NB4 (cell line): ENCODE measurements around the gene LRRC26.

Source experiments
- DNase-seq: peaks from one replicate; pipeline ENCODE4 v3.0.0; 2010; ENCODE audit warnings: low read depth
- H3K4me3 ChIP-seq: one replicate; pipeline ENCODE4 v1.5.1; 2011; ENCODE audit warnings: mild to moderate bottlenecking, low read depth, low read length, moderate library complexity
- MYC ChIP-seq: IDR thresholded peaks from 2 replicates; pipeline ENCODE4 v1.6.1; 2011; ENCODE audit warnings: low read depth, low read length
- POLR2A ChIP-seq: IDR thresholded peaks from 2 replicates; pipeline ENCODE4 v1.6.1; 2011; ENCODE audit warnings: mild to moderate bottlenecking; ENCODE audit not compliant: insufficient read length; ENCODE audit errors: extremely low read depth
- TF ChIP-seq, protein P1 (sequence below): IDR thresholded peaks from 2 replicates; pipeline ENCODE4 v1.6.1; 2011; ENCODE audit warnings: low read depth, low read length
- TF ChIP-seq, protein P2 (sequence below): IDR thresholded peaks from one replicate; pipeline ENCODE4 v1.5.1; 2012; ENCODE audit warnings: low read depth, low read length

The LRRC26 gene

DNA sequence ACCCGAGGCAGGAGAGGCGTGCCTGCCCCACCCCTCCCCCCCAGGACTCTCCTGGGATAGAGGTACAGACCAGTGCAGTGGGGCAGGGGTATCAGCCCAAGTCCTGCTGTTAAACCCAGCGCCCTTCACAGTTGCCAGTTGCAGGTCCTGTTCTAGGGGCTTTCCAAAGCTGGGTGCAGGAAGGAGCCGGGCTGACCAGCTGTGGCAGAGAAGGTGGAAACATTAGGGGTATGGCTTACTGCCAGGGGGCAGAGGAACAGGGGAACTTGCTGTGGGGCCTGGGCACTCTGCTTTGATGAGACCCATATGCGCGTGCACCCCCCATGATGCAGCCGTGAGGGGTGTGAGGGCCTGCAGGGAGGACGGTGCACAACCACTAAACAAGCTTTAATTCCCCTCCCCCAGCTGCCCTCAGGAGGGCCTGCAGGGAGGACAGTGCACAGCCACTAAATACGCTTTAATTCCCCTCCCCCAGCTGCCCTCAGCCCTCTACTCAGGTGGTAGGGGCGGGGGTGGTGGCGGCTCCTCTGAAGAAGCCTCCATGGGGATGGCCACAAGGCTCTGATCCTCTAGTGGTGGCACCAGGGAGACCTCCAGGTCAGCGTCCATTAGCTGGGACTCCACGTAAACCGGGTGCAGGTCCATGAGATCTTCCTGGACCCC is 766 bp upstream of the LRRC26 start:
- TF ChIP-seq, protein P1, sequence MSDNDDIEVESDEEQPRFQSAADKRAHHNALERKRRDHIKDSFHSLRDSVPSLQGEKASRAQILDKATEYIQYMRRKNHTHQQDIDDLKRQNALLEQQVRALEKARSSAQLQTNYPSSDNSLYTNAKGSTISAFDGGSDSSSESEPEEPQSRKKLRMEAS, result no peak
- TF ChIP-seq, protein P2, sequence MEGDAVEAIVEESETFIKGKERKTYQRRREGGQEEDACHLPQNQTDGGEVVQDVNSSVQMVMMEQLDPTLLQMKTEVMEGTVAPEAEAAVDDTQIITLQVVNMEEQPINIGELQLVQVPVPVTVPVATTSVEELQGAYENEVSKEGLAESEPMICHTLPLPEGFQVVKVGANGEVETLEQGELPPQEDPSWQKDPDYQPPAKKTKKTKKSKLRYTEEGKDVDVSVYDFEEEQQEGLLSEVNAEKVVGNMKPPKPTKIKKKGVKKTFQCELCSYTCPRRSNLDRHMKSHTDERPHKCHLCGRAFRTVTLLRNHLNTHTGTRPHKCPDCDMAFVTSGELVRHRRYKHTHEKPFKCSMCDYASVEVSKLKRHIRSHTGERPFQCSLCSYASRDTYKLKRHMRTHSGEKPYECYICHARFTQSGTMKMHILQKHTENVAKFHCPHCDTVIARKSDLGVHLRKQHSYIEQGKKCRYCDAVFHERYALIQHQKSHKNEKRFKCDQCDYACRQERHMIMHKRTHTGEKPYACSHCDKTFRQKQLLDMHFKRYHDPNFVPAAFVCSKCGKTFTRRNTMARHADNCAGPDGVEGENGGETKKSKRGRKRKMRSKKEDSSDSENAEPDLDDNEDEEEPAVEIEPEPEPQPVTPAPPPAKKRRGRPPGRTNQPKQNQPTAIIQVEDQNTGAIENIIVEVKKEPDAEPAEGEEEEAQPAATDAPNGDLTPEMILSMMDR, result no peak
- TF ChIP-seq POLR2A (no peak), MYC (no peak)
- no peak overlapping the region for H3K4me3 ChIP-seq
- DNase-seq, result no peak

DNA sequence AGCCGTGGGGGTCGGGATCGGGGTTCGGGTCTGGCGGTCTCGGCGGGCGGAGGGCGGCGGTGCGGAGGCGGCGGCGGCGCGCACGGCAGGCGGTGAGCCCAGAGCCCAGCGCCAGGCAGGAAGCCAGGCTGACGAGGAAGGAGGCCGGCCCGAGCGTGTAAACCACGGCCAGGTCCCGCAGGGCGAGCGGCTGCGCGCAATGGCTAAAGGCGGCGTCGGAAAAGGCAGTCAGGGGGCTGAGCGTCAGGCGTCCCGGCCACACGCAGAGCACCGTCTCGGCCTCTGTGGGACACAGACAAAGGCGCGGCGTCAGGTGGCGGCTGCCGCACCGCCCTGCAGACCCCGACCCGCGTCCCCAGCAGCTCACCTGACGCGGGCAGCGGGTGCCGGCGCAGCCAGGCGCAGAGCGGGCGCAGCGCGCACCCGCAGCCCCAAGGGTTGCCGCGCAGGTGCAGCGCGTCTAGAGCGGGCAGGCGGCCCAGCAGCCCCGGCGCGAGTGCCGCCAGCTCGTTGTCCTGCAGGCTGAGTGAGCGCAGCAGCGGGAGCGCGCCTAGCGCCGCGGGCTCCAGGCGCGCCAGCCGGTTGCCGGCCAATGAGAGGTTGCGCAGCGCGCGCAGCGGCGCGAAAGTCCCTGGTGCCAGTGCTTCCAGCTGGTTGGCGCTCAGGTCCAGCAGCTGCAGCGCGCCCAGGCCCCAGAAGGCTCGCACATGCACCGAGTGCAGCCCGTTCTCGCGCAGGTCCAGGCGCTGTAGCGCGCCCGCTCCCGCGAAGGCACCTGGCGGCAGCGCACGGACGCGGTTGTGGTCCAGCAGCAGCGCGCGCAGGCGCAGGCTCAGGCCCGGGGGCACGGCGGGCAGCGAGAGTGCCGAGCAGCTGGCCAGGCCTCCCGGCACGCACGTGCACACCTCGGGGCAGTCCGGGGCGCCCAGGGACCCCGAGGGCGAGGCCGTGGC is 671 bp downstream of the LRRC26 start:
- TF ChIP-seq, protein P2, result no peak
- TF ChIP-seq MYC (no peak), POLR2A (no peak)
- TF ChIP-seq, protein P1, result no peak

GRCh38 chr9:137168573-137168903 is 1.3 kb downstream of the LRRC26 start:
- no peak for DNase-seq
- no peak overlapping the region for H3K4me3 ChIP-seq

More for the DNA sequence above, 671 bp downstream of the LRRC26 start:
- H3K4me3 ChIP-seq, result no peak overlapping the region
- DNase-seq, result peak; percentile 32

DNA sequence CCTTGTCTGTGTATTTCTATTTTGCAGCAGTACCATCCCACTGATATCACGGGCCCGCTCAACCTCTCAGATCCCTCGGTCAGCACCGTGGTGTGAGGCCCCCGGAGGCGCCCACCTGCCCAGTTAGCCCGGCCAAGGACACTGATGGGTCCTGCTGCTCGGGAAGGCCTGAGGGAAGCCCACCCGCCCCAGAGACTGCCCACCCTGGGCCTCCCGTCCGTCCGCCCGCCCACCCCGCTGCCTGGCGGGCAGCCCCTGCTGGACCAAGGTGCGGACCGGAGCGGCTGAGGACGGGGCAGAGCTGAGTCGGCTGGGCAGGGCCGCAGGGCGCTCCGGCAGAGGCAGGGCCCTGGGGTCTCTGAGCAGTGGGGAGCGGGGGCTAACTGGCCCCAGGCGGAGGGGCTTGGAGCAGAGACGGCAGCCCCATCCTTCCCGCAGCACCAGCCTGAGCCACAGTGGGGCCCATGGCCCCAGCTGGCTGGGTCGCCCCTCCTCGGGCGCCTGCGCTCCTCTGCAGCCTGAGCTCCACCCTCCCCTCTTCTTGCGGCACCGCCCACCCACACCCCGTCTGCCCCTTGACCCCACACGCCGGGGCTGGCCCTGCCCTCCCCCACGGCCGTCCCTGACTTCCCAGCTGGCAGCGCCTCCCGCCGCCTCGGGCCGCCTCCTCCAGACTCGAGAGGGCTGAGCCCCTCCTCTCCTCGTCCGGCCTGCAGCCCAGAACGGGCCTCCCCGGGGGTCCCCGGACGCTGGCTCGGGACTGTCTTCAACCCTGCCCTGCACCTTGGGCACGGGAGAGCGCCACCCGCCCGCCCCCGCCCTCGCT is 1.9 kb downstream of the LRRC26 start:
- H3K4me3 ChIP-seq, result no peak overlapping the region
- TF ChIP-seq, protein P2, result no peak
- TF ChIP-seq, protein P1, result no peak
- no peak for TF ChIP-seq POLR2A
- DNase-seq, result peak; percentile 50

More at GRCh38 chr9:137168573-137168903, 1.3 kb downstream of the LRRC26 start:
- TF ChIP-seq, protein P2, result no peak
- TF ChIP-seq MYC (no peak), POLR2A (no peak)
- TF ChIP-seq, protein P1, result no peak

GRCh38 chr9:137167277-137167746 is 2.5 kb downstream of the LRRC26 start:
- DNase-seq, result peak; percentile 39
- TF ChIP-seq POLR2A, result no peak
- TF ChIP-seq, protein P1, result no peak
- no peak for TF ChIP-seq MYC
- TF ChIP-seq, protein P2, result no peak
- H3K4me3 ChIP-seq, result no peak overlapping the region
